B cell (primary cell): ENCODE results near the gene NPHP4. TPM values are rescaled to one million over a fixed set of nuclear protein-coding genes. Genes with fewer than 3 reads are reported as not detected.

Experiments used
- ATAC-seq: fragments of 200-7000 bp; cut with Tn5 transposase; one replicate; pipeline ENCODE4 v1.10.0; 2021; ENCODE audit warnings: low read depth, mild to moderate bottlenecking, moderate number of reproducible peaks, moderate library complexity
- CTCF ChIA-PET: fragments of 350-600 bp; sonication (Branson Sonifier 250); formaldehyde crosslinking; loops from one replicate; lab custom pipeline; 2021; ENCODE audit warnings: antibody characterized with exemption, inconsistent platforms; lab: Charles Lee
- POLR2A ChIA-PET: fragments of 350-600 bp; sonication (Branson Sonifier 250); formaldehyde crosslinking; loops from one replicate; lab custom pipeline; 2021; ENCODE audit warnings: antibody characterized with exemption; lab: Charles Lee
- DNase-seq: peaks from one replicate; pipeline ENCODE4 v3.0.0; 2013
- H2AFZ ChIP-seq: 2 replicates; pipeline ENCODE4 v1.6.1; 2012; ENCODE audit warnings: mild to moderate bottlenecking, low read depth, low read length; ENCODE audit not compliant: insufficient read depth, poor library complexity, severe bottlenecking
- H3K27ac ChIP-seq, 2 donors: 1 replicate in 1 of 2; 2 replicates in 1 of 2; pipeline ENCODE4 v1.5.1; 2012 to 2013; ENCODE audit warnings: low read length in 2 of 2, mild to moderate bottlenecking in 2 of 2, moderate library complexity in 1 of 2
- H3K27me3 ChIP-seq, 4 experiments: fragments of 200-600 bp in 1 of 4; sonication (generic) in 1 of 4; replicated peaks in 1 of 4; 1 replicate in 2 of 4; 2 replicates in 2 of 4; pipeline versions ENCODE4 v1.6.1 to v1.7.0; 2013 to 2016; ENCODE audit warnings: low read length in 3 of 4, mild to moderate bottlenecking in 2 of 4, mixed read lengths in 1 of 4, moderate library complexity in 1 of 4; ENCODE audit not compliant: insufficient read depth in 4 of 4, control insufficient read depth in 3 of 4; ENCODE audit errors: control extremely low read depth in 1 of 4
- H3K36me3 ChIP-seq, 2 experiments: replicated peaks in 1 of 2; 1 replicate in 1 of 2; 2 replicates in 1 of 2; pipeline versions ENCODE4 v1.6.1 to v1.7.1; 2013; ENCODE audit warnings: low read length in 1 of 2; ENCODE audit not compliant: insufficient read depth in 2 of 2, control insufficient read depth in 1 of 2; ENCODE audit errors: control extremely low read depth in 1 of 2, extremely low read depth in 1 of 2
- H3K4me1 ChIP-seq, 2 donors: fragments of 200-600 bp in 1 of 2; sonication (generic) in 1 of 2; 1 replicate in 1 of 2; 2 replicates in 1 of 2; pipeline versions ENCODE4 v1.5.1 to v1.6.1; 2013 to 2017; ENCODE audit warnings: low read length in 2 of 2; ENCODE audit not compliant: control insufficient read depth in 2 of 2, insufficient read depth in 2 of 2
- H3K4me2 ChIP-seq: replicated peaks from 2 replicates; pipeline ENCODE3; 2012; ENCODE audit warnings: mild to moderate bottlenecking, low read depth, low read length; ENCODE audit not compliant: poor library complexity, severe bottlenecking
- H3K4me3 ChIP-seq, 5 experiments: fragments of 200-600 bp in 1 of 5; sonication (generic) in 1 of 5; 1 replicate in 3 of 5; 2 replicates in 2 of 5; pipeline versions ENCODE4 v1.5.1 to v1.7.0; 2011 to 2016; ENCODE audit warnings: low read length in 4 of 5, mild to moderate bottlenecking in 4 of 5, low read depth in 2 of 5, control low read depth in 1 of 5, moderate library complexity in 1 of 5; ENCODE audit not compliant: insufficient read depth in 1 of 5; ENCODE audit errors: control extremely low read depth in 1 of 5, extremely low read depth in 1 of 5
- H3K79me2 ChIP-seq: fragments of 200-600 bp; sonication (generic); one replicate; pipeline ENCODE4 v1.6.0; 2016; ENCODE audit warnings: low read length; ENCODE audit not compliant: control insufficient read depth, insufficient read depth
- H3K9ac ChIP-seq: fragments of 200-600 bp; sonication (generic); 2 replicates; pipeline ENCODE4 v1.6.1; 2017; ENCODE audit warnings: mild to moderate bottlenecking, low read length, moderate library complexity
- H3K9me3 ChIP-seq, 3 donors: one replicate each; pipeline versions ENCODE4 v1.6.1 to v1.7.1; 2013; ENCODE audit warnings: low read length in 2 of 3; ENCODE audit not compliant: control insufficient read depth in 2 of 3, insufficient read depth in 1 of 3; ENCODE audit errors: control extremely low read depth in 1 of 3
- H4K20me1 ChIP-seq: 2 replicates; pipeline ENCODE4 v1.6.0; 2012; ENCODE audit warnings: mild to moderate bottlenecking, low read length; ENCODE audit not compliant: insufficient read depth, control insufficient read depth, poor library complexity, severe bottlenecking
- H3K27ac Mint-ChIP-seq: one replicate; pipeline ENCODE4 v1.8.0; 2021; ENCODE audit warnings: mixed read lengths
- H3K27me3 Mint-ChIP-seq: one replicate; pipeline ENCODE4 v1.8.0; 2021; ENCODE audit warnings: mixed read lengths
- H3K4me1 Mint-ChIP-seq: one replicate; pipeline ENCODE4 v1.8.0; 2021; ENCODE audit warnings: mixed read lengths
- H3K4me3 Mint-ChIP-seq: one replicate; pipeline ENCODE4 v1.8.0; 2021; ENCODE audit warnings: mixed read lengths
- H3K9me3 Mint-ChIP-seq: one replicate; pipeline ENCODE4 v1.8.0; 2022; ENCODE audit warnings: mixed read lengths; ENCODE audit not compliant: insufficient read depth
- EZH2 ChIP-seq: IDR thresholded peaks from 2 replicates; pipeline ENCODE4 v1.6.1; 2012; ENCODE audit warnings: borderline replicate concordance, low read depth, mild to moderate bottlenecking, moderate library complexity, low read length; ENCODE audit not compliant: insufficient read depth, poor library complexity, severe bottlenecking
- WGBS: methylation state at CpG from one replicate; pipeline ENCODE4 v1.1.5; 2013; ENCODE audit warnings: missing lambda C conversion rate; ENCODE audit not compliant: insufficient coverage; 5-methylcytosine and 5-hydroxymethylcytosine counted together
- intact Hi-C: fragments of 100-400 bp; cut with micrococcal nuclease; formaldehyde crosslinking; loops from one replicate; pipeline ENCODE4 v1.10.0; 2022
- polyA plus RNA-seq: library from polyadenylated mRNA; depleted of rRNA; stranded (reverse); fragments of >200 nt; gene quantifications from 2 replicates; pipeline ENCODE4 v1.2.3, GENCODE V29; 2012
- total RNA-seq, 2 donors: library from RNA; stranded (reverse); fragments of 120-200 nt in 1 of 2; gene quantifications; 1 replicate in 1 of 2; 2 replicates in 1 of 2; pipeline versions ENCODE4 v1.2.3 to v1.2.4, GENCODE V29; 2013 to 2022
- TF ChIP-seq, protein P1 (sequence below): fragments of 200-600 bp; IDR thresholded peaks from one replicate; pipeline ENCODE4 v1.8.0; 2022; ENCODE audit warnings: antibody characterized with exemption, mild to moderate bottlenecking

The NPHP4 gene
- total and polyA plus RNA-seq, 2 donors (not counting 1 experiment from before 2014, with no cell fraction given) = 6.5 to 14.8 TPM

DNA sequence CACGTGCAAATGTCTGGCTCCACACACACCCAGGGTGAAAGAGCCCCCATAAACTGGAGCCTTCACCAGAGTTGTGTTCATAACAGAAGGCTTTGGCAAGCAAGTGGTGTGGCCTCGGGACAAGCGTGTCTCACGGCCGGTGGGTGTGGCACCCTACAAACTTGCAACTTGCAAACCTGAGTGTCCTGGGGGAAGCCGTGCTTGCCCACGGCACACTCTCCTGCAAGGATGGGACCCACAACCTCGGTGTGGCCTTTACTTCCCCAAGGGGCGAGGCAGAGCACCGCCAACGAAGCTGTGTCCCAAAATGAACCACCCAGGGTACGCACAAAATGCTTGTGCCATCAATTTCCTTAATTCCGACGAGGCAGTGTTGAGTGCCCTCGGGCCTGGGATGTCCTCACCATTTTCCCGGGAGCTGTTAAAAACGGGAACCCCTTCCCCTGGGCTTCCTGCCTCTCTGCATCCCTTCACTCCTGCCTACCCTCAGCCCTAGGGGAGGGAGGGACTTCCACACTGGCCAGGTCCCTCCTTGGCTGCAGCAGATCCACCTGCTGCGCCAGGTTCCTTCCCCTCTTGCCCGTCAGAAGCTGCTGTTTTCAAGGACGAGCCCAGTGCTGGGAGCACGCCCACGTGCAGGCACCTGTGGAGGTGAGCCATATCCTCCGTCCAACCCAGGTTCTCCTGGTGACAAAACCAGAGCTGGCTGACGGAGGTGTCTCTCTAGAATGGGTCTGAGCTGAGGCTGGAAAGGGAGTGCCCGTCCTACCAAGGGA lies 111.4 kb downstream of the NPHP4 start:
- Histone ChIP-seq H3K9ac (no peak overlapping the region), H3K4me2 (no peak overlapping the region), H3K27me3 (no peaks in the 10 kb centered on the region), H3K4me1 (no peaks in the 10 kb centered on the region), H3K27ac (no peak overlapping the region), H2AFZ (no peak overlapping the region), H4K20me1 (no peaks in the 10 kb centered on the region), H3K9me3 (peaks cover 0 to 18% (median 0%) of the 10 kb centered on the region in 3 donors), H3K79me2 (no peaks in the 10 kb centered on the region), H3K36me3 (no peaks in the 10 kb centered on the region), H3K4me3 (no peak overlapping the region)
- H3K27ac Mint-ChIP-seq = no peak overlapping the region
- ChIA-PET CTCF (no interaction called here), POLR2A (no interaction called here)
- H3K4me1 Mint-ChIP-seq = no peaks in the 10 kb centered on the region
- H3K4me3 Mint-ChIP-seq = no peak overlapping the region
- WGBS = 99% methylated on average over 23 of the region's 25 CpGs
- no peak for DNase-seq
- H3K27me3 Mint-ChIP-seq = no peaks in the 10 kb centered on the region
- H3K9me3 Mint-ChIP-seq = peaks cover 7% of the 10 kb centered on the region
- no peak for ATAC-seq
- TF ChIP-seq EZH2 = no peak
- TF ChIP-seq, protein P1, sequence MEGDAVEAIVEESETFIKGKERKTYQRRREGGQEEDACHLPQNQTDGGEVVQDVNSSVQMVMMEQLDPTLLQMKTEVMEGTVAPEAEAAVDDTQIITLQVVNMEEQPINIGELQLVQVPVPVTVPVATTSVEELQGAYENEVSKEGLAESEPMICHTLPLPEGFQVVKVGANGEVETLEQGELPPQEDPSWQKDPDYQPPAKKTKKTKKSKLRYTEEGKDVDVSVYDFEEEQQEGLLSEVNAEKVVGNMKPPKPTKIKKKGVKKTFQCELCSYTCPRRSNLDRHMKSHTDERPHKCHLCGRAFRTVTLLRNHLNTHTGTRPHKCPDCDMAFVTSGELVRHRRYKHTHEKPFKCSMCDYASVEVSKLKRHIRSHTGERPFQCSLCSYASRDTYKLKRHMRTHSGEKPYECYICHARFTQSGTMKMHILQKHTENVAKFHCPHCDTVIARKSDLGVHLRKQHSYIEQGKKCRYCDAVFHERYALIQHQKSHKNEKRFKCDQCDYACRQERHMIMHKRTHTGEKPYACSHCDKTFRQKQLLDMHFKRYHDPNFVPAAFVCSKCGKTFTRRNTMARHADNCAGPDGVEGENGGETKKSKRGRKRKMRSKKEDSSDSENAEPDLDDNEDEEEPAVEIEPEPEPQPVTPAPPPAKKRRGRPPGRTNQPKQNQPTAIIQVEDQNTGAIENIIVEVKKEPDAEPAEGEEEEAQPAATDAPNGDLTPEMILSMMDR = no peak
- intact Hi-C loops = no loop called here

- no peak for DNase-seq
- Mint-ChIP-seq H3K4me3 (no peak overlapping the region), H3K4me1 (no peaks in the 10 kb centered on the region), H3K9me3 (peaks cover 7% of the 10 kb centered on the region), H3K27me3 (no peaks in the 10 kb centered on the region), H3K27ac (no peak overlapping the region)
- intact Hi-C loops = no loop called here
- Histone ChIP-seq H3K9ac (no peak overlapping the region), H3K79me2 (no peaks in the 10 kb centered on the region), H4K20me1 (no peaks in the 10 kb centered on the region), H3K27ac (no peak overlapping the region), H3K4me2 (no peak overlapping the region), H3K27me3 (no peaks in the 10 kb centered on the region), H3K4me3 (no peak overlapping the region), H3K4me1 (no peaks in the 10 kb centered on the region), H3K36me3 (no peaks in the 10 kb centered on the region), H2AFZ (no peak overlapping the region), H3K9me3 (peaks cover 0 to 18% (median 0%) of the 10 kb centered on the region in 3 donors)
- ChIA-PET POLR2A (no interaction called here), CTCF (no interaction called here)
- WGBS = 78% methylated on average over 6 of the region's 7 CpGs
- no peak for ATAC-seq
- TF ChIP-seq, protein P1 = no peak
- no peak for TF ChIP-seq EZH2
These were observed 112.8 kb downstream of the NPHP4 start for GRCh38 chr1:5879421-5879820.
